H1 (cell line): Measurements from ENCODE around the gene PCDH9.

Experiments
- EZH2 ChIP-seq: fragments of 200-600 bp; sonication (generic); IDR thresholded peaks from 2 replicates; pipeline ENCODE4 v1.7.1; 2012; ENCODE audit warnings: low read depth, mild to moderate bottlenecking, moderate library complexity, low read length, inconsistent platforms; ENCODE audit not compliant: severe bottlenecking
- HDAC6 ChIP-seq: IDR thresholded peaks from one replicate; pipeline ENCODE4 v1.7.1; 2012; ENCODE audit warnings: low read depth, mild to moderate bottlenecking, inconsistent platforms, low read length, moderate library complexity
- POLR2A ChIP-seq, 2 experiments: IDR thresholded peaks; 1 replicate in 1 of 2; 2 replicates in 1 of 2; pipeline ENCODE4 v1.6.1; 2011; ENCODE audit warnings: low read depth in 2 of 2, low read length in 2 of 2, mild to moderate bottlenecking in 2 of 2; ENCODE audit errors: control extremely low read depth in 1 of 2
- RNF2 ChIP-seq: fragments of 200-900, 300-1000 bp; sonication (generic); IDR thresholded peaks from 2 replicates; pipeline ENCODE4 v1.7.1; 2016; ENCODE audit warnings: borderline replicate concordance, low read depth, mild to moderate bottlenecking, antibody characterized with exemption, low read length; ENCODE audit not compliant: poor library complexity, severe bottlenecking; ENCODE audit errors: missing control alignments
- SP2 ChIP-seq: IDR thresholded peaks from 2 replicates; pipeline ENCODE4 v1.6.1; 2012; ENCODE audit warnings: mild to moderate bottlenecking, low read length, inconsistent platforms
- ZNF274 ChIP-seq: IDR thresholded peaks from 2 replicates; pipeline ENCODE4 v1.7.0; 2012; ENCODE audit warnings: low read length, borderline replicate concordance; ENCODE audit errors: extremely low read depth
- TF ChIP-seq, protein P1 (sequence below), 3 experiments: IDR thresholded peaks; 1 replicate in 2 of 3; 2 replicates in 1 of 3; pipeline versions ENCODE4 v1.5.1 to v1.6.1; 2011; ENCODE audit warnings: low read length in 3 of 3, mild to moderate bottlenecking in 3 of 3, inconsistent platforms in 2 of 3, low read depth in 1 of 3, moderate library complexity in 1 of 3; ENCODE audit not compliant: insufficient read depth in 1 of 3; ENCODE audit errors: control extremely low read depth in 1 of 3
- TF ChIP-seq, protein P2 (sequence below): IDR thresholded peaks from 2 replicates; pipeline ENCODE4 v1.6.1; 2012; ENCODE audit warnings: inconsistent platforms
- TF ChIP-seq, protein P3 (sequence below): IDR thresholded peaks from 2 replicates; pipeline ENCODE4 v1.6.1; 2012; ENCODE audit warnings: inconsistent platforms

DNA sequence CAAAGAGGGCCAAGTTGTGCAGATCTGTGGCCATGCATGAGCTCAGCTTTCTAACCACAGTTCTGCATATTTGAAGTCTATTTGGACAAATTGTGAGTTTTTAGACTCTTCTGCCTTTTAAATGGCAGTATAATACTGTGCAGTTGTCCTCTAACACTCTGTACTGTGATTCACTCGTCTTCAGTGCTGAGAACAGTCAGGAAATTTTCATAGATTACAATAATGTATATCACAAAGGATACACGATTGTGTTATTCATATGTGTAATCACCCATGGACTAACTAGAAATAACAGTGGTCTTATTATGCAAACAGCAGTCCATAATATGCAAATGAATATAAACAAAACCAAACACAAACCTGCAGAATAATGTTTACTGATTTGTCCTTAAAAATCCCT is 259.1 kb downstream of the PCDH9 start:
- TF ChIP-seq, protein P1, sequence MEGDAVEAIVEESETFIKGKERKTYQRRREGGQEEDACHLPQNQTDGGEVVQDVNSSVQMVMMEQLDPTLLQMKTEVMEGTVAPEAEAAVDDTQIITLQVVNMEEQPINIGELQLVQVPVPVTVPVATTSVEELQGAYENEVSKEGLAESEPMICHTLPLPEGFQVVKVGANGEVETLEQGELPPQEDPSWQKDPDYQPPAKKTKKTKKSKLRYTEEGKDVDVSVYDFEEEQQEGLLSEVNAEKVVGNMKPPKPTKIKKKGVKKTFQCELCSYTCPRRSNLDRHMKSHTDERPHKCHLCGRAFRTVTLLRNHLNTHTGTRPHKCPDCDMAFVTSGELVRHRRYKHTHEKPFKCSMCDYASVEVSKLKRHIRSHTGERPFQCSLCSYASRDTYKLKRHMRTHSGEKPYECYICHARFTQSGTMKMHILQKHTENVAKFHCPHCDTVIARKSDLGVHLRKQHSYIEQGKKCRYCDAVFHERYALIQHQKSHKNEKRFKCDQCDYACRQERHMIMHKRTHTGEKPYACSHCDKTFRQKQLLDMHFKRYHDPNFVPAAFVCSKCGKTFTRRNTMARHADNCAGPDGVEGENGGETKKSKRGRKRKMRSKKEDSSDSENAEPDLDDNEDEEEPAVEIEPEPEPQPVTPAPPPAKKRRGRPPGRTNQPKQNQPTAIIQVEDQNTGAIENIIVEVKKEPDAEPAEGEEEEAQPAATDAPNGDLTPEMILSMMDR (IDR thresholded peaks at IDR 0.05; ENCODE audit: control extremely low read depth in 1 of 3, insufficient read depth in 1 of 3, low read depth in 1 of 3, low read length in 3 of 3), result no peak
- TF ChIP-seq POLR2A (IDR thresholded peaks at IDR 0.05; ENCODE audit: control extremely low read depth in 1 of 2, low read depth in 2 of 2, low read length in 2 of 2), result no peak
- no peak for TF ChIP-seq HDAC6
- no peak for TF ChIP-seq ZNF274
- TF ChIP-seq EZH2, result no peak
- no peak for TF ChIP-seq SP2
- no peak for TF ChIP-seq RNF2
- TF ChIP-seq, protein P2, sequence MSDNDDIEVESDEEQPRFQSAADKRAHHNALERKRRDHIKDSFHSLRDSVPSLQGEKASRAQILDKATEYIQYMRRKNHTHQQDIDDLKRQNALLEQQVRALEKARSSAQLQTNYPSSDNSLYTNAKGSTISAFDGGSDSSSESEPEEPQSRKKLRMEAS, result no peak
- TF ChIP-seq, protein P3, sequence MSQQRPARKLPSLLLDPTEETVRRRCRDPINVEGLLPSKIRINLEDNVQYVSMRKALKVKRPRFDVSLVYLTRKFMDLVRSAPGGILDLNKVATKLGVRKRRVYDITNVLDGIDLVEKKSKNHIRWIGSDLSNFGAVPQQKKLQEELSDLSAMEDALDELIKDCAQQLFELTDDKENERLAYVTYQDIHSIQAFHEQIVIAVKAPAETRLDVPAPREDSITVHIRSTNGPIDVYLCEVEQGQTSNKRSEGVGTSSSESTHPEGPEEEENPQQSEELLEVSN, result no peak
